IMR-90 (cell line): ENCODE data around the gene NUP210.

Experiments
- BHLHE40 ChIP-seq: fragments of 150-350 bp; IDR thresholded peaks from 2 replicates; pipeline ENCODE4 v1.6.1; 2016; ENCODE audit warnings: mild to moderate bottlenecking, low read depth, low read length
- CEBPB ChIP-seq: IDR thresholded peaks from 2 replicates; pipeline ENCODE4 v1.6.1; 2012; ENCODE audit warnings: low read depth, low read length, improper control_type of control experiment
- CHD1 ChIP-seq: IDR thresholded peaks from 2 replicates; pipeline ENCODE4 v1.6.1; 2012; ENCODE audit warnings: low read depth, low read length, improper control_type of control experiment
- MAFK ChIP-seq: IDR thresholded peaks from 2 replicates; pipeline ENCODE4 v1.6.1; 2012; ENCODE audit warnings: low read depth, low read length, improper control_type of control experiment
- MAZ ChIP-seq: IDR thresholded peaks from 2 replicates; pipeline ENCODE4 v1.6.1; 2012; ENCODE audit warnings: low read depth, mild to moderate bottlenecking, low read length, improper control_type of control experiment, moderate library complexity, borderline replicate concordance
- MXI1 ChIP-seq: IDR thresholded peaks from 2 replicates; pipeline ENCODE4 v1.6.1; 2012; ENCODE audit warnings: low read depth, mild to moderate bottlenecking, low read length, moderate library complexity, borderline replicate concordance
- POLR2A ChIP-seq: IDR thresholded peaks from 2 replicates; pipeline ENCODE4 v1.6.1; 2012; ENCODE audit warnings: mild to moderate bottlenecking, low read depth, low read length
- SMC3 ChIP-seq: fragments of 150-350 bp; IDR thresholded peaks from 2 replicates; pipeline ENCODE4 v1.6.1; 2016; ENCODE audit warnings: low read depth, mild to moderate bottlenecking, antibody characterized with exemption, low read length, moderate library complexity
- TF ChIP-seq, protein P1 (sequence below): conservative IDR thresholded peaks from 2 replicates; pipeline ENCODE4 v1.5.1; 2012; ENCODE audit warnings: mild to moderate bottlenecking, low read depth, low read length, improper control_type of control experiment

DNA sequence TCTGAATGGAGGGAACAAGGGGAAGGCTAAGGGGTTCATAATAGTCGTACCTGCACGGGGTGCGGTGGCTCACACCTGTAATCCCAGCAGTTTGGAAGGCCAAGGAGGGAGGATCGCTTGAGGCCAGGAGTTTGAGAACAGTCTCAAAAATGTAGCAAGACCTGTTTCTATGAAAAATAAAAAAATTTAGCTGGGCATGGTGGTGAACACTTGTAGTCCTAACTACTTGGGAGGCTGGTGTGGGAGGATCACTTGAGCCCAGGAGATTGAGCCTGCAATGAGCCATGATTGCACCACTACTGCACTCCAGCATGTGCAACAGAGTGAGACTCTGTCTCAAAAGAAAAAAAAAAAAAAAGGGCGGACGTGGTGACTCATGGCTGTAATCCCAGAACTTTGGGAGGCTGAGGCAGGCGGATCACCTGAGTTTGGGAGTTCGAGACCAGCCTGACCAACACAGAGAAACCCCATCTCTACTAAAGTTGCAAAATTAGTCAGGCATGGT lies 42.1 kb upstream of the NUP210 start:
- TF ChIP-seq MXI1 (no peak), POLR2A (no peak), BHLHE40 (no peak), CEBPB (no peak), MAZ (no peak), MAFK (no peak), SMC3 (no peak), CHD1 (no peak)
- TF ChIP-seq, protein P1, sequence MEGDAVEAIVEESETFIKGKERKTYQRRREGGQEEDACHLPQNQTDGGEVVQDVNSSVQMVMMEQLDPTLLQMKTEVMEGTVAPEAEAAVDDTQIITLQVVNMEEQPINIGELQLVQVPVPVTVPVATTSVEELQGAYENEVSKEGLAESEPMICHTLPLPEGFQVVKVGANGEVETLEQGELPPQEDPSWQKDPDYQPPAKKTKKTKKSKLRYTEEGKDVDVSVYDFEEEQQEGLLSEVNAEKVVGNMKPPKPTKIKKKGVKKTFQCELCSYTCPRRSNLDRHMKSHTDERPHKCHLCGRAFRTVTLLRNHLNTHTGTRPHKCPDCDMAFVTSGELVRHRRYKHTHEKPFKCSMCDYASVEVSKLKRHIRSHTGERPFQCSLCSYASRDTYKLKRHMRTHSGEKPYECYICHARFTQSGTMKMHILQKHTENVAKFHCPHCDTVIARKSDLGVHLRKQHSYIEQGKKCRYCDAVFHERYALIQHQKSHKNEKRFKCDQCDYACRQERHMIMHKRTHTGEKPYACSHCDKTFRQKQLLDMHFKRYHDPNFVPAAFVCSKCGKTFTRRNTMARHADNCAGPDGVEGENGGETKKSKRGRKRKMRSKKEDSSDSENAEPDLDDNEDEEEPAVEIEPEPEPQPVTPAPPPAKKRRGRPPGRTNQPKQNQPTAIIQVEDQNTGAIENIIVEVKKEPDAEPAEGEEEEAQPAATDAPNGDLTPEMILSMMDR = no peak
